ENCODE measurements around the gene CZIB.

The CZIB gene

GRCh38 chr1:53258216-53258615, 37.8 kb upstream of the CZIB start:
- no peak overlapping the region for H3K4me2 ChIP-seq (ENCODE audit: low read depth, low read length)
- peaks cover 44% of the 10 kb centered on the region for H3K4me1 ChIP-seq (ENCODE audit: low read length)
- H3K79me2 ChIP-seq (ENCODE audit: low read length) = no peaks in the 10 kb centered on the region; the same call in 1 of the 2 replicates
- peaks cover 12% of the 10 kb centered on the region; the same call in 1 of the 2 replicates for H3K36me3 ChIP-seq (replicated peaks; ENCODE audit: insufficient read depth, low read length)
- H3K4me3 ChIP-seq (ENCODE audit: low read length) = no peak overlapping the region
- no peaks in the 10 kb centered on the region for H3K9me3 ChIP-seq (replicated peaks; ENCODE audit: insufficient read depth, low read length)
- no peak overlapping the region for H3K9ac ChIP-seq (ENCODE audit: low read length)
- no peak for DNase-seq
- H3F3A ChIP-seq (ENCODE audit: insufficient read depth, low read length) = peaks cover 27% of the 10 kb centered on the region
- no peak overlapping the region for H3K27ac ChIP-seq (ENCODE audit: low read length)
- TF ChIP-seq EZH2 (optimal IDR thresholded peaks at IDR 0.05; ENCODE audit: low read depth, low read length) = no peak
- H4K20me1 ChIP-seq (ENCODE audit: insufficient read depth, low read length) = no peaks in the 10 kb centered on the region
- no peaks in the 10 kb centered on the region for H3K9me2 ChIP-seq (replicated peaks; ENCODE audit: insufficient read depth, low read length)
- H2AFZ ChIP-seq (ENCODE audit: low read length) = no peak overlapping the region
- no peaks in the 10 kb centered on the region for H3K27me3 ChIP-seq (replicated peaks; ENCODE audit: insufficient read depth, low read length)

GRCh38 chr1:53257454-53258081, 37.1 kb upstream of the CZIB start:
- no peak overlapping the region for H3K27ac ChIP-seq (ENCODE audit: low read length)
- H3K79me2 ChIP-seq (ENCODE audit: low read length) = no peaks in the 10 kb centered on the region; the same call in 1 of the 2 replicates
- H3K27me3 ChIP-seq (replicated peaks; ENCODE audit: insufficient read depth, low read length) = no peaks in the 10 kb centered on the region
- no peaks in the 10 kb centered on the region for H4K20me1 ChIP-seq (ENCODE audit: insufficient read depth, low read length)
- H3K9ac ChIP-seq (ENCODE audit: low read length) = no peak overlapping the region
- no peak overlapping the region for H3K4me3 ChIP-seq (ENCODE audit: low read length)
- H3K9me3 ChIP-seq (replicated peaks; ENCODE audit: insufficient read depth, low read length) = no peaks in the 10 kb centered on the region
- H2AFZ ChIP-seq (ENCODE audit: low read length) = no peak overlapping the region
- DNase-seq = no peak
- H3F3A ChIP-seq (ENCODE audit: insufficient read depth, low read length) = peaks cover 27% of the 10 kb centered on the region
- H3K36me3 ChIP-seq (replicated peaks; ENCODE audit: insufficient read depth, low read length) = peaks cover 12% of the 10 kb centered on the region; the same call in 1 of the 2 replicates
- no peaks in the 10 kb centered on the region for H3K9me2 ChIP-seq (replicated peaks; ENCODE audit: insufficient read depth, low read length)
- TF ChIP-seq EZH2 (optimal IDR thresholded peaks at IDR 0.05; ENCODE audit: low read depth, low read length) = no peak
- no peak for TF ChIP-seq CTCF (IDR thresholded peaks at IDR 0.05; ENCODE audit: low read length)
- TF ChIP-seq EZH2phosphoT487 (IDR thresholded peaks at IDR 0.05; ENCODE audit: low read length) = no peak
- H3K4me1 ChIP-seq (ENCODE audit: low read length) = peaks cover 37% of the 10 kb centered on the region
- no peak overlapping the region for H3K4me2 ChIP-seq (ENCODE audit: low read depth, low read length)

- TF ChIP-seq EZH2 (optimal IDR thresholded peaks at IDR 0.05; ENCODE audit: low read depth, low read length) (no peak), EZH2phosphoT487 (IDR thresholded peaks at IDR 0.05; ENCODE audit: low read length) (no peak), CTCF (IDR thresholded peaks at IDR 0.05; ENCODE audit: low read length) (no peak)
- H3F3A ChIP-seq (ENCODE audit: insufficient read depth, low read length) = peaks cover 27% of the 10 kb centered on the region
- no peaks in the 10 kb centered on the region for H3K9me2 ChIP-seq (replicated peaks; ENCODE audit: insufficient read depth, low read length)
- DNase-seq = no peak
- no peak overlapping the region for H3K4me2 ChIP-seq (ENCODE audit: low read depth, low read length)
- H3K9ac ChIP-seq (ENCODE audit: low read length) = no peak overlapping the region
- peaks cover 30% of the 10 kb centered on the region for H3K4me1 ChIP-seq (ENCODE audit: low read length)
- H4K20me1 ChIP-seq (ENCODE audit: insufficient read depth, low read length) = no peaks in the 10 kb centered on the region
- H3K9me3 ChIP-seq (replicated peaks; ENCODE audit: insufficient read depth, low read length) = no peaks in the 10 kb centered on the region
- H3K27ac ChIP-seq (ENCODE audit: low read length) = no peak overlapping the region
- H3K4me3 ChIP-seq (ENCODE audit: low read length) = no peak overlapping the region
- H3K36me3 ChIP-seq (replicated peaks; ENCODE audit: insufficient read depth, low read length) = peaks cover 12% of the 10 kb centered on the region; the same call in 1 of the 2 replicates
- H3K27me3 ChIP-seq (replicated peaks; ENCODE audit: insufficient read depth, low read length) = no peaks in the 10 kb centered on the region
- H3K79me2 ChIP-seq (ENCODE audit: low read length) = no peaks in the 10 kb centered on the region; the same call in 1 of the 2 replicates
- H2AFZ ChIP-seq (ENCODE audit: low read length) = no peak overlapping the region
Observed at GRCh38 chr1:53256511-53257453, 36.3 kb upstream of the CZIB start.
